Sigmoid colon (tissue), 7 donors: ENCODE measurements around the gene RAB37. TPM values are rescaled to one million over a fixed set of nuclear protein-coding genes. Genes with fewer than 3 reads are reported as not detected.

ENCODE experiments used
- DNase-seq: peaks from one replicate; pipeline ENCODE4 v3.0.0-alpha.2; 2019
- H3K27ac ChIP-seq, 4 donors: fragments of 200-600 bp; sonication (generic); one replicate each; pipeline ENCODE4 v1.5.1; 2016 to 2019; ENCODE audit warnings: mild to moderate bottlenecking in 1 of 4
- H3K27me3 ChIP-seq, 3 donors: fragments of 200-600 bp; sonication (generic); one replicate each; pipeline ENCODE4 v1.5.1; 2019; ENCODE audit warnings: mild to moderate bottlenecking in 1 of 3
- H3K36me3 ChIP-seq, 4 donors: fragments of 200-600 bp; sonication (generic); one replicate each; pipeline ENCODE4 v1.5.1; 2016 to 2019
- H3K4me1 ChIP-seq, 4 donors: fragments of 200-600 bp; sonication (generic); one replicate each; pipeline ENCODE4 v1.5.1; 2017 to 2019
- H3K4me3 ChIP-seq, 4 donors: fragments of 200-600 bp; sonication (generic); one replicate each; pipeline ENCODE4 v1.5.1; 2017 to 2019; ENCODE audit warnings: mild to moderate bottlenecking in 2 of 4, moderate library complexity in 1 of 4
- H3K9me3 ChIP-seq, 4 donors: fragments of 200-600 bp in 3 of 4; sonication (generic) in 3 of 4; one replicate each; pipeline versions ENCODE4 v1.5.1 to v1.6.1; 2013 to 2019
- EP300 ChIP-seq, 4 donors: sonication (generic); formaldehyde crosslinking; IDR thresholded peaks; one replicate each; pipeline ENCODE4 v1.6.1; 2017; ENCODE audit warnings: antibody characterized with exemption in 4 of 4
- POLR2A ChIP-seq, 2 donors: fragments of 450-650 bp; IDR thresholded peaks; one replicate each; pipeline ENCODE4 v1.6.1; 2016; ENCODE audit warnings: antibody characterized with exemption in 2 of 2, mild to moderate bottlenecking in 2 of 2, moderate library complexity in 2 of 2
- POLR2AphosphoS5 ChIP-seq, 4 donors: sonication (generic); formaldehyde crosslinking; IDR thresholded peaks; one replicate each; pipeline ENCODE4 v1.6.1; 2017; ENCODE audit warnings: antibody characterized with exemption in 4 of 4
- WGBS, 2 donors: extraction: QIAGEN DNeasy Blood & Tissue Kit; methylation state at CpG; one replicate each; pipeline ENCODE4 v1.1.7; 2013; 5-methylcytosine and 5-hydroxymethylcytosine counted together
- intact Hi-C: fragments of 100-400 bp; cut with DNase I; formaldehyde crosslinking; loops from one replicate; pipeline ENCODE4 v1.15.1; 2023
- polyA plus RNA-seq, 3 donors: library from polyadenylated mRNA; stranded (reverse); fragments of 200-250 nt; gene quantifications; one replicate each; pipeline ENCODE4 v1.2.3, GENCODE V29; 2013
- total RNA-seq, 4 donors: library from RNA; depleted of rRNA; stranded (reverse); fragments of >200 nt; gene quantifications; one replicate each; pipeline ENCODE4 v1.1.0, GENCODE V29; 2016
- TF ChIP-seq, protein P1 (sequence below), 4 experiments: fragments of 450-650 bp in 3 of 4; fragments of 200-600 bp in 1 of 4; IDR thresholded peaks; one replicate each; pipeline ENCODE4 v1.5.1; 2016 to 2019; ENCODE audit warnings: antibody characterized with exemption in 4 of 4, mild to moderate bottlenecking in 3 of 4, moderate library complexity in 2 of 4
- donor health status: healthy with polysubstance abuse.
- donor health status: Bipolar disorder and iron deficiency.
- donor health status: healthy.

RAB37 gene
- total and polyA plus RNA-seq, 7 donors: 0.54 to 28.8 (median 4.1) TPM

DNA sequence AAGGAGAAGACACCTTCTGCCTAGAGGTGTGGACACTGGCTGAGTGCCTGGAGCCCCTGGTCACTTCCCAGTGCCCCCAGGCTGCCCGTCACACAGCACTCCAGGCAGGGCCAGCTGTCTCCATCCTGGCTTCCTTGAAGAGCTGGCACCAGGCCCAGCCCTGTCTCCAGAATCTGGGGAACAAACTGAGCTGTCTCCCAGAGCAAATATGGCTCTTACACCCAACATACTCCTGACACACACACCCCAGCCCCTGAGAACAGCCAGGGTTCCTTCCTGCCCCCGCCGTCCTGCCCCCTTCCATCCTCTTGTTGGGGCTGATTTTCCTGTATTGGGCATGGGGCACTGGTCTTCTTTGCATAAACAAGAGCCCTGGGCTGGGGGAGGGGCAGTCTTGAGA is 20.4 kb downstream of the RAB37 start:
- H3K4me3 ChIP-seq: no peak overlapping the region
- no peak for DNase-seq
- H3K4me1 ChIP-seq: peaks cover 0 to 23% (median 19%) of the 10 kb centered on the region in 4 donors
- 40 to 58% methylated on average over 3 of the region's 3 CpGs for WGBS, 2 donors
- intact Hi-C loops: no loop called here
- H3K36me3 ChIP-seq: no peaks in the 10 kb centered on the region
- no peaks in the 10 kb centered on the region for H3K27me3 ChIP-seq
- no peaks in the 10 kb centered on the region for H3K9me3 ChIP-seq
- TF ChIP-seq, protein P1, sequence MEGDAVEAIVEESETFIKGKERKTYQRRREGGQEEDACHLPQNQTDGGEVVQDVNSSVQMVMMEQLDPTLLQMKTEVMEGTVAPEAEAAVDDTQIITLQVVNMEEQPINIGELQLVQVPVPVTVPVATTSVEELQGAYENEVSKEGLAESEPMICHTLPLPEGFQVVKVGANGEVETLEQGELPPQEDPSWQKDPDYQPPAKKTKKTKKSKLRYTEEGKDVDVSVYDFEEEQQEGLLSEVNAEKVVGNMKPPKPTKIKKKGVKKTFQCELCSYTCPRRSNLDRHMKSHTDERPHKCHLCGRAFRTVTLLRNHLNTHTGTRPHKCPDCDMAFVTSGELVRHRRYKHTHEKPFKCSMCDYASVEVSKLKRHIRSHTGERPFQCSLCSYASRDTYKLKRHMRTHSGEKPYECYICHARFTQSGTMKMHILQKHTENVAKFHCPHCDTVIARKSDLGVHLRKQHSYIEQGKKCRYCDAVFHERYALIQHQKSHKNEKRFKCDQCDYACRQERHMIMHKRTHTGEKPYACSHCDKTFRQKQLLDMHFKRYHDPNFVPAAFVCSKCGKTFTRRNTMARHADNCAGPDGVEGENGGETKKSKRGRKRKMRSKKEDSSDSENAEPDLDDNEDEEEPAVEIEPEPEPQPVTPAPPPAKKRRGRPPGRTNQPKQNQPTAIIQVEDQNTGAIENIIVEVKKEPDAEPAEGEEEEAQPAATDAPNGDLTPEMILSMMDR (IDR thresholded peaks at IDR 0.05): no peak
- TF ChIP-seq POLR2A (IDR thresholded peaks at IDR 0.05) (no peak), EP300 (IDR thresholded peaks at IDR 0.05) (no peak), POLR2AphosphoS5 (IDR thresholded peaks at IDR 0.05) (no peak)
- peak overlapping the region in 2 of 4 donors; percentile 20 to 39 for H3K27ac ChIP-seq

DNA sequence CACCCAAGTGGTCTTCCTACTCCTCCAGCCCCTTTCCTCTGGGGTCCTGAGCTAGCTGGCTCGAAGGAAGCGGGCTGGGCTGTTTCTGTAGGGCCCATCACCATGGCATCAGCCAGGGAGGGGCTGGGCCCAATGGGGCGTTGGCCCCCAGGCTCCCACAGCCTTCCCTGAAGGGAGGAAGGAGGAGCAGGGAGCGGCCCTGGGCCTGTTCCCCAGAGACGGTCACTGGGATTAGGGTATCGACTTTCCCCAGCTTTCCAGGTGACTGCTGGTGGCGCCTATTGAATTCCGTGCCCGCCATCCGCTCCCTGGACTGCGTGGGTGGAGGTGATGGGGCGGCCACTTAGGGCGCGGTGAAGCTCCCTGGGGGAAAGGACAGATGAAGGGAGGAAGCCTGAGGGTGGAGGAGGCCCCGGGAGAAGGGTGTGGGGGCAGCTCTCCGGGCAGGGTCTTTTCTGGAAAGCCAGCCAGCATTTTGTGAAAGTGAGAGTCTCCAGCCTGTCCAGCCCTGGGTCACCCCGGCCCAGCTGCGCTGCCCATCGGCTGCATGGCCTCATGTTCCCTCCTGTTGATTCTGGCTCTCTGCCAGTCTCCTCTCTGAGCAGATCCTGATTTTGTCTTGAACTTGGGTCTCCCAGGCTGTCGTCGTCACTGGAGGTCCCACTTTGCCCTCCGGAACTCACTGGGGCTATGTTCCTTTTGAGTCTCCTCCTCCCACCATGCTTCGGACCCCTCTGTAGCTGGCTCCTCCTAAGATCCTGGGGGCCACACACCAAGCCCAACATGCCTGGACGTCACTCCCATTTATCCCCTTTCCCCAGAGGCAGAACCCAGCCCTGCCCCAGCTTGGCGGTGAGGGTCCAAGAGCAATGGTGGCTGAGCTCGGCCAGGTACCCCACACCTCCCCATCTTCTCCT is 21.1 kb downstream of the RAB37 start:
- no peak overlapping the region for H3K4me3 ChIP-seq

DNA sequence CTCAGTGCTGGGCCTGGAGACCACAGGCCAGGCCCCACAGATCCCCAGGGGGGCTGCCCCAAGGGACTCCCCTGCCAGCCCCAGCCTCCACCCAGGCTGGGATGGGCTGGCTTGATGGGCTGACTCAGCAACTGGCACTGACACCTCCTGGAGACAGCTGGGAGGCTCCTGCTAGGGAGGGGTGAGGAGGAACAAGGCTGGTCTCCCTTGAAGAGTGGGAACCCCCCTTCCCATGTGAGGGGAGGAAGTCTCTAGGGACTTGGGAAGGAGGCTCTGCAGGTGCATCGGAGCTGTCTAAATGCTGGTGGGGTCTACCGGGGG is 21.8 kb downstream of the RAB37 start:
- TF ChIP-seq POLR2AphosphoS5 (IDR thresholded peaks at IDR 0.05) (no peak), POLR2A (IDR thresholded peaks at IDR 0.05) (no peak), EP300 (IDR thresholded peaks at IDR 0.05) (no peak)
- TF ChIP-seq, protein P1 (IDR thresholded peaks at IDR 0.05): no peak
- peaks cover 0 to 23% (median 19%) of the 10 kb centered on the region in 4 donors for H3K4me1 ChIP-seq
- no peak overlapping the region for H3K4me3 ChIP-seq
- no peaks in the 10 kb centered on the region for H3K9me3 ChIP-seq
- no peak for DNase-seq
- 37 to 88% methylated on average over 2 of the region's 2 CpGs for WGBS, 2 donors
- intact Hi-C loops: no loop called here
- H3K27ac ChIP-seq: peak overlapping the region in 1 of 4 donors; percentile 20
- no peaks in the 10 kb centered on the region for H3K36me3 ChIP-seq
- no peaks in the 10 kb centered on the region for H3K27me3 ChIP-seq

More for the DNA sequence above, 21.1 kb downstream of the RAB37 start:
- 34 to 48% methylated on average over 26 of the region's 26 CpGs for WGBS, 2 donors
- Histone ChIP-seq H3K36me3 (no peaks in the 10 kb centered on the region), H3K27ac (peak overlapping the region in 2 of 4 donors; percentile 20 to 39), H3K4me1 (peaks cover 0 to 23% (median 19%) of the 10 kb centered on the region in 4 donors), H3K9me3 (no peaks in the 10 kb centered on the region), H3K27me3 (no peaks in the 10 kb centered on the region)
- TF ChIP-seq POLR2AphosphoS5 (IDR thresholded peaks at IDR 0.05): no peak
- TF ChIP-seq POLR2A (IDR thresholded peaks at IDR 0.05): no peak
- TF ChIP-seq, protein P1 (IDR thresholded peaks at IDR 0.05): no peak
- no peak for TF ChIP-seq EP300 (IDR thresholded peaks at IDR 0.05)
- no peak for DNase-seq
- intact Hi-C loops: no loop called here

DNA sequence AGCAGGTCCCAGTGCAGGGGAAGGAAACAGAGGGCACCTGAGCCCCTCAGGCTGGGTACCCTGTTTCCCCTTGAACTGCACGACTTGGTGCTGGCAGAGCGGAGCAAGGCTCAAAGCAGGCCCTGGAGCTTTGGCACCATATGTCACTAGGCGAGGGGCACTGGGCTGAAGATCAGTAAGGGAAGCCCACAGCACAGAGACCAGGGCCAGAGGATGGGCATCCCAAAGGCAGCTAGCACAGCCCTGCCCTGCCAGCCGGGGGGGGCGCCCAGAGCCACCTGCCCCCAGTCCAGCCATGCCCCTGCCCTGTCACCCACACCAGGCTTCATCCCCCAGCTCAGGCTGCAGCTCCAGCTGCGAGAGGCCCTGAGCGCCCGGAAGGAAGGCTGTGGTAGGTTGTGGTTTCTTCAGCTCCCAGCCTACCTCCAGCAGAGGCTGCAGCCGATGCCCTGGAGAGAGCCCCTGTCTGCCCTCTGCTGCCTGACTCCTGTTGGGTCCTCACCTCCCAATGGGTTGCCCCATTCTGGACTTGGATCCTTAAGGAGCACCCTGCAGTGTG is 22.3 kb downstream of the RAB37 start:
- Histone ChIP-seq H3K9me3 (no peaks in the 10 kb centered on the region), H3K27ac (no peak overlapping the region), H3K4me3 (no peak overlapping the region), H3K27me3 (no peaks in the 10 kb centered on the region), H3K4me1 (peaks cover 0 to 23% (median 19%) of the 10 kb centered on the region in 4 donors), H3K36me3 (no peaks in the 10 kb centered on the region)
- no peak for DNase-seq
- intact Hi-C loops: no loop called here
- 50 to 82% methylated on average over 9 of the region's 9 CpGs for WGBS, 2 donors
- TF ChIP-seq, protein P1 (IDR thresholded peaks at IDR 0.05): no peak
- TF ChIP-seq POLR2A (IDR thresholded peaks at IDR 0.05) (no peak), POLR2AphosphoS5 (IDR thresholded peaks at IDR 0.05) (no peak), EP300 (IDR thresholded peaks at IDR 0.05) (no peak)
